GM19240 (cell line): ENCODE data around the gene PC.
"Not testable (repeated sequence)": the region's sequence is repeated elsewhere in the genome, so short reads cannot be mapped to it uniquely, and the experiment has no call there.

Experiments used
- DNase-seq: peaks from one replicate; pipeline ENCODE4 v3.0.0; 2011; ENCODE audit warnings: low spot score; ENCODE audit not compliant: insufficient read length

PC gene

GRCh38 chr11:66981976-66982578, 23.9 kb upstream of the PC start:
- DNase-seq = no peak

DNA sequence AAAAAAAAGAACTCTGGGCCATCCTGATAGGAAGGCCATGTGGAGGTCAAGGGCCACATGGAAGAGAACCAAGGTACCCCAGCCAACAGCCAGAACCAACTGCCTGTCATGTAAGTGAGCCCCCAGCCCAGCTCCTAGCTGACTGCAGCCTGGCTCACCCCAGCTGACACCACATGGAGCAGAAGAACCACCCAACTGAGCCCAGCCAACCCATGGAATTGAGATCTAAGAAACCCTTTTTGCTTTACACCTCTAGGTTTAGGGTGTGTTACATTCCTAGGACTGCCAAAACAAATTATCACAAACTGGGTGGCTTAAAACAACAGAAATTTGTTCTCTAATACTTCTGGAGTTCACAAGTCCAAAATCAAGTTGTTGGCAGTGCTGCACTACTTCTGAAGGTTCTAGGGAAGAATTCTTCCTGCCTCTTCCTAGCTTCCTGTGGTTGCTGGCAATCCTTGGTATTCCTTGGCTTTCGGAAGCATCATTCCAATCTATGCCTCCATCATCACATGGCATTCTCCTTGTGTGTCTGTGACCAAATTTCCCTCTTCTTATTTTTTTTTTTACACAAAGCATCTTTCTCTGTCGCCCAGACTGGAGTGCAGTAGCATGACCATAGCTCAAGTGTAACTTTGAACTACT, 21.3 kb upstream of the PC start:
- DNase-seq = no peak

GRCh38 chr11:66978717-66979116, 20.5 kb upstream of the PC start:
- DNase-seq = no peak

DNA sequence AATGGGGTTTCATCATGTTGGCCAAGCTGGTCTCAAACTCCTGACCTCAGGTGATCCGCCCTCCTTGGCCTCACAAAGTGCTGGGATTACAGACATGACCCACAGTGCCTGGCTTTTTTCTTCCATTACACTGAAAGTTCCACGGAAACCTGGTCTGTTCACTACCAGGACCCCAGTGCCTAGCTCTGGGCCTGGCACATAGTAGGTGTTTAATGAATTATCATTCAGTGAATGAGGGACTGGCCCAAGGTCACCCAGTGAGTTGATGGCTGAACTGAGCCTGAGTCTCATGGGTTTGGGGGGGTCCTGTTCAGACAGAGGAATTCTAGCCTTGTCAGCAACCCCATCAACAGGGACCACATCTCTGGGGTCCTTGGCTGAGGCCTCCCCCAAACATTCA, 20.0 kb upstream of the PC start:
- no peak for DNase-seq

DNA sequence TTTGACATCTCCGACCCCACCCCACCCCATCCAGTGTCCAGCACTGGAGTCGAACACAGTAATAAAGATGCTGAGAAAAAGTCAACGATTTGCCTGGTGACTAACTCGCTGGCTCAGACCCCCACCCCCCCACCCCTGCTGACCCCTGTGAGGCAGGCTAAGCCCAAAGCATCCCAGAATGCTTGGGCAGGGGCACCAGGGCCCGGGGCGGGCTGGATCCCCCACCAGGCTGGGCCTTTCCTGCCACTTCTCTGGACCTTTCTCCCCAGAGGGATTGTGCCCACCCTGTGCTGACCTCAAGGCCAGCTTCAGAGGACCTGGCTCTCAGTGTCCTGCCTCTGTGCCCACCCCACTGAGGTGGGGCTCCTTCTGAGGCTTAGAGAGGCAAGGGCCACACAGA, 18.7 kb upstream of the PC start:
- no peak for DNase-seq

DNA sequence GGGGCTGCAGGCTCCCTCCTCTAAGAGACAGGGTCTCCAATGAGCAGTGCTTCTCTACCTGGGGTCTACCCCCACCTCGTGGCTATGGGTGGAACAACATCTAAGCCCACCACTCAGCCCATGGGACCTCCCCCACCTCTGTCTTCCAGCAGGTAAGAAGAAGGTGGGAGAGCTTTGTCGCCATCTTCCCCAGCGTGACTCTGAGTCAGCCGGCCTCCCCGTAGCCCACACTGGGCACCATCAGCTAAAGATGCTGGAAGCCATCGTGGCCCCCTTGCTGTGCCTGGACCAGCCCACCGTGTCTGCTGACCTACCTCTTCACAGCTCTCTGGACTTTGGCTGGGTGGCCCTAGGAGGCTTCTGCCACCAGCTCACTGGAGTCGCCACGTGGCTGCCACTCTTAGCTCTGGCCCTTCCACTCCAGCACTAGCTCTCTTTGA, 17.9 kb upstream of the PC start:
- DNase-seq = no peak

DNA sequence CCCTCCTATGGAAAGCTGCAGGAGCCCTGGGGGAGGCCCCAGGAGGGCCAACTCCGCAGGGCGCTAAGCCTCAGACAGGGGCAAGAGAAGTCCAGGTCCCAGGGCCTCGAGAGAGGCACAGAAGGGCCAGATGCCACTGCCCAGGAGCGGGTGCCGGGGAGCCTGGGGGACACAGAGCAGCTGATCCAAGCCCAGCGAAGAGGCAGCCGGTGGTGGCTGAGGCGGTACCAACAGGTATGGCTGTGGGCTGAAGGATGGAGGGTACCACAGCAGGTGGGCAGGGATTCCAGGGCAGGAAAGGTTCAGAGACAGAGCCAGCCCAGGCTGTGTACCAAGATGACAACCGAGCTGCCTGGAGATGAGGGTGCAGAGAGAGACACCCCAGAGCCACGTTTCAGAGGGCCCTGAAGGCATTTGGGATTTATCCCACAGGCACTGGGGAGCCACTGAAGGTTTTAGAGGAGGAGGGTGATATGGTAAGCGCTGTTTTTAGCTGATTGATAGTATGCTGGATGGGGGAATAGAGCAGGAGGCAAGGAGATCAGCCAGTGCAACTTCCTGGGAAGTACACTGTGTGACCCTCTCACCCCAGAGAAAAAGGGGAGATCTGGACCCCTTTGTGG, 17.3 kb upstream of the PC start:
- DNase-seq = no peak

DNA sequence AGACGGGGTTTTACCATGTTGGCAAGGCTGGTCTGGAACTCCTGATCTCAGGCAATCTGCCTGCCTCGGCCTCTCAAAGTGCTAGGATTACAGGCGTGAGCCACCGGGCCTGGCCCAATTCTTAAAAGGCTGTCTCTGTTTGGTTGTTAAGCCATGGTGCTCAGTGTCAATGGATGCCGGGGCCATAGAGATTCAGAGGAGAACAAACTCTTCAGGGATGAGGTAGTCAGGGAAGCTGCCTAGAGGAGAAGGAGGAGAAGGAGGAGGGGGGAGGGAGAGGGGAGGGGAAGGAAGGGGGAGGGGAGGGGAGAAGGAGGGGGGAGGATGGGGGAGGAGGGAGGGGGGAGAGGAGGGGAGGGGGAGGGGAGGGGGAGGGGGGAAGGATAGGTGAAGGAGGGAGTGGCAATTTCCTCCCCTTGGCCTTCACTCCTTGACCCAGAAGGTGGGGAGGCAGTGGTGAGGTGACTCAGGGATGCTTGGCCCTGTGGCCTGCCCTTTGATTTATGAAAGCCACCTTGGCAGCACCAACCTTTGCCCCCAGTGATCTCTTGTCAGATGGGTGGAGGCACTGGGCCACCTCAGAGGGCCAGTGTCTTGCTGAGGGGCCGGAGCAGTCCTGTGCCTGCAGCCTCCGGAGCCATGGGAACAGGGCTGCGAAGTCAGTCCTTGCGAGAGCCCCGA, 16.7 kb upstream of the PC start, which contains the start of gene C11orf86:
Gene C11orf86, plus strand, starts transcription at position 581 of the 681 bp plus-strand sequence. Its CDS starts 59 bp downstream, at position 640.
- no peak for DNase-seq

- no peak for DNase-seq
Measured at GRCh38 chr11:66973956-66974580, 15.9 kb upstream of the PC start.

- DNase-seq = no peak
Measured at GRCh38 chr11:66971488-66971887, 13.3 kb upstream of the PC start.

DNA sequence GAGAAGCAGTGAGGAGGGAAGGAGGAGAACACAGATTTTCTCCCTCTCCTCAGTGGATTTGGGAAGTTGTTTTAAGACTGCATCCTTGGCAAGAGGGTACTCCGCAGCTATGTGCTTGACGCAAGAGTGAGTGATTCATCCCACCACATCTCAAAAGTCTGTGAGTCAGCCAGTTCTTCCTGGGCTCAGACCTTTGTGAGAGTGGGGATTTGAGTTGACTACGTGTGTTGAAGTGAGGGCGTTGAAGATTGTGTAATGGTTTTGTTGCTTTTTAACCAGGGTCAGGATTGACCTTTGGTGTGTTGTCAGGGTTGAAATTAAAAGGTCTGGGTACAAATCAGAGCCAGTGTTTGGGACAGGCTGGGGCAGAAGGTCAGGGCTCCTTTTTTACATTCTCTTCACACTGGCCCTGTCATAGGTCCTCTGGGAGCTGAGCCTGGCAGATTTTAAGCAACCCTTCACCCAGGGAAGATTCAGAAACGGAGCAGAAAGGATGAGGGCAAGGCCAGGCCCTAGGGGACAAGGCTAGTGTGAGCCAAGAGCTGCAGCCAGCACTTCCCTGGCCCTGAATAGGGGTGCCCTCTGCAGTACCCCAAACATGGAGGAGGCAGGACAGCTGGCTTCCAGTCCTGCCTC, 12.7 kb upstream of the PC start:
- DNase-seq = no peak

GRCh38 chr11:66970371-66970806, 12.2 kb upstream of the PC start:
- no peak for DNase-seq

DNA sequence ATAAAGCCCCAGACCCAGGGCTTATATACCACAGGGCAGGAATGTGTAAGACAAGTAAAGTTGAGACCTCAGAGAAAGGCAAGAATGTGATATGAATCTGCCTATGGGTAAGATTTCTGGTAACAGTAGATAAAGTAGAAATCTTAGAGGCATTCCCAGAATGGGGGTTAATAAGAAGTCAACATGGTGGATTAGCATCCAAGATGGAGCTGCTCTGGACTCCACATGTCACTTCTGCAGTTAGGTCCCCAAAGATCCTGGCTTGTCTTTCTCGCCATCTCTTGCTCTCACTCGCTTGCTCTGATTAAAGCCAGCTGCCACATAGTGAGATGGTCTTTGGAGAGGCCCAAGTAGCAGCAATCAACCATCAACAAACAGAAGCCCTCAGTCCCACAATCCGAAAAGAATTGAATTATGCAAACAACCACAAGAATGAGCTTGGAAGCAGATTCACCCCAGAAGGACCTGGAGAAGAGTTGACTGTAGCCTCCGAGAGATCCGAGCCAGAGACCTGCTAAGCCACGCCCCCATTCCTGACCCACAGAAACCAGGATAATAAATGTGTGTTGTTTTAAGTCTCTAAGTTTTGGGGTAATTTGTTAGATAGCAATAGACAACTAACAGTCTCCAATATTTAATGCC, 11.5 kb upstream of the PC start:
- DNase-seq = no peak

DNA sequence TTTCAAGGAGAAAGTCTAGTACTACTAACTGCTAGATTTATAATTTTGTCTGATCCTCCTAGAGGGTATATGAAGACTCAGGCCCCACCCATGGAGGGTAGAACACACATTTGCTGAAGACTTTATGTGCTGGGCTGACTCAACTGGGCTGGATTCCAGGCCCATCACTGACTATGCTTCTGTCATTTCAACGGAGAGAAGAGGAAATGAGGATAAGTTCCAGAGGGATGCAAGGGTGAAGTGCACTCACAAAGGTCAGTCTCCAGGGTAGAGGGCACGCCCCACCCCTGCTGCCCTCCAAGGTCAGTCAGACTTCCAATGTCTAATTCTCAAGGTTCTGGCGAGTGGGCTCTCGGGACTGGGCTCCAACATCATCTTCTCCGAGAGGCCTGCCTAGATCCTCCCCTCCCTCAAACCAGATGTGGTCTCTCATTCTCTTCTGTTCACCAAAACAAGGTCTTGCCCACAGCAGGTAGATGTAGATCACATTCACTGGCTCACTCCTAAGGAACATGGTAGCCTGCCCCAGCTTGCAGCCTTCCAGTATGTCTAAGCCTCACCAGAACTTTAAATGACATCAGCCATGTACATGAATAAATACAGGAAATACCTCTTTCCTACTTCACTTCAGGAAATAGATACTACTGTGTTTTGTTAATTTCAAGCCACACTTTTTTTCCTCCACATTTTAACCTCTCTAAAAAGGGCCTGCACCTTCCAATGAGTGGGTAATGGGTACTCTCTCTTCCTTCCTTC, 9.7 kb upstream of the PC start:
- no peak for DNase-seq

GRCh38 chr11:66966351-66966750, 8.2 kb upstream of the PC start:
- no peak for DNase-seq

- no peak for DNase-seq
Measured at GRCh38 chr11:66964495-66964894, 6.3 kb upstream of the PC start.

DNA sequence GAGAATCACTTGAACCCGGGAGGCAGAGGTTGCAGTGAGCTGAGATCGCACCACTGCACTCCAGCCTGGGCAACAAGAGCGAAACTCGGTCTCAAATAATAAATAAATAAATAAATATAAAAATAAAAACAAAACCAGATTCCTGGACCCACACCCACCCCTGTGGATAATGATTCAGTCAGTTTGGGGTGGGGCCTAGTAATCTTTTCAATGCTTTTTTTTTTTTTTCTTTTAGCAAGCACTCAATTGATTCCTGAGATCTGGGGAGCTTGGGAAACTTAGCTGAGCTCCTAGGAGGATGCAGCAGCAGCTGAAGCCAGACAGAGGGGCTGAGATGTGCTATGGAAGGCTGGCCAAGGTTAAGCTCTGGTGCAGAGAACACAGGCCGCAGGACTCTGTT, 4.6 kb upstream of the PC start:
- no peak for DNase-seq

DNA sequence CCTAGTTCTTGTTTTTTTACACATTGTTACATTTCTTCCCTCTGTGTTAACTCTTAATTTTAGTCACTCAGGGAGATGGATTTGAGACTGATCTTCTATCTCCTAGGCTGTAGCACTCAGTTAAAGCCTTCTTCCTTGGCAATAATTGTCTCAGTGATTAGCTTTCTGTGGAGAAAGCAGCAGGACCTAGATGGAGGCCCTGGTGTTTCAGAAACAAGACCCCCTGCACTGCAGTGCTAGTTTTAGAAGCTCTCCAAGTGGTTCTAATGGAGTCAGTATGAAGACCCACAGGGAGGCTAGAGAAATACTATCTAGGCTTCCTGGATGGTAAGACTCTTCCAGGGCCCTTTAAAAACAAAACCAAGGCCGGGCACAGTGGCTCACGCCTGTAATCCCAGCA, 4.1 kb upstream of the PC start:
- no peak for DNase-seq

GRCh38 chr11:66961691-66962213, 3.6 kb upstream of the PC start:
- not testable (repeated sequence) for DNase-seq

DNA sequence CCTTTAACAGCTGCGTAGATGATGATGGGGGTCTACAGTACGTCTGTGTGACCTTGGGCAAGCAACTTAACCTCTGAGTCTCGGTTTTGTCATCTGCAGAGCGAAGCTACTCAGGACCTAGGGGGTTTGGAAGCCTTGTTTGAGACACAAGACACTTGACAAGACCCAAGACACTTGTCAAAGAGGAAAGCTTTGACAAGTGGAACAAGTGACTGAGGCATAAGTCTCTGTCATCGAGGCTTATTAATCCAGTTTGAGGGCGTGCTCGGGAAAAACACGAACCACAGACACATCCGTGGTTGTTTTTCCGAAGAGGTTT, 732 bp upstream of the PC start:
- no peak for DNase-seq
